Embryonic facial prominence (tissue), 1 donor: Measurements from ENCODE around the gene LRRTM4.

ENCODE experiments used
- DNase-seq: peaks from one replicate; pipeline ENCODE4 v3.0.0-alpha.2; 2016; ENCODE audit errors: extremely low spot score

LRRTM4 gene

DNA sequence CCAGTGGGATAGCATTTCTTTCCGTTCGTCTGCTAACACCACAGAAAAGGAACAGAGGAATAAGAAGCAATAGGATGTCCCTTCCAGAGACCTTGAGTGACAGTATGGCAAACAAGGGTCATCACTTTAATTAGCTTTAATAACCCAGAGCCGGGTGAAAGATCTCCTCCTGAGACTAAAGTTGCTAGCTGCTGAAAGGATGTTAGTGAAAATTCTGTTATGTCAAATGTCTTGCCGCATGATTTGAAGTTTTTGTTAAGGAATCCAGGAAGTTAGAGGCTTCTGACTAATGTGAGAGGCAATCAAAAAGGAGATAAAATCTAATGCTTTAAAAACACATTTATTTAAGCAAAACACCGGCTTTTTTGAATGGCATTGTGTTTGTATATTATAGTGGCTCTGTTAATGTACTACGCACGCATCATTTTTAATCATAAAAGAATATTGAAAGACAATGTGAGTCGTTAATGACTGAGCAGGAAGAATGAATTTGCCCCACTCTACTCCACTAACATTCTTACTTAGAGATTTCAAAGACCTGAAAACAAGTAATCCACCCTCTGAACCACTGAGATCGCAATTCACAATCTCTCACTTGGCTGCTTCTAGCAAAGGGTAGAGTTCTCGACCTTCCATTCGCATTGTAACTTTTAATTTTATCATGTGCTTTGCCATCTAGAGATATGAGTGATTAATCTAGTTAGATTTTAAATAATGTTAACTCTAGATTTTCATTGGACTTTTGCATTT lies 536.6 kb downstream of the LRRTM4 start:
- no peak for DNase-seq

- no peak for DNase-seq
Measured at GRCh38 chr2:76984359-76984758, 537.8 kb downstream of the LRRTM4 start.

GRCh38 chr2:76980067-76980787 lies 541.9 kb downstream of the LRRTM4 start:
- DNase-seq = no peak

DNA sequence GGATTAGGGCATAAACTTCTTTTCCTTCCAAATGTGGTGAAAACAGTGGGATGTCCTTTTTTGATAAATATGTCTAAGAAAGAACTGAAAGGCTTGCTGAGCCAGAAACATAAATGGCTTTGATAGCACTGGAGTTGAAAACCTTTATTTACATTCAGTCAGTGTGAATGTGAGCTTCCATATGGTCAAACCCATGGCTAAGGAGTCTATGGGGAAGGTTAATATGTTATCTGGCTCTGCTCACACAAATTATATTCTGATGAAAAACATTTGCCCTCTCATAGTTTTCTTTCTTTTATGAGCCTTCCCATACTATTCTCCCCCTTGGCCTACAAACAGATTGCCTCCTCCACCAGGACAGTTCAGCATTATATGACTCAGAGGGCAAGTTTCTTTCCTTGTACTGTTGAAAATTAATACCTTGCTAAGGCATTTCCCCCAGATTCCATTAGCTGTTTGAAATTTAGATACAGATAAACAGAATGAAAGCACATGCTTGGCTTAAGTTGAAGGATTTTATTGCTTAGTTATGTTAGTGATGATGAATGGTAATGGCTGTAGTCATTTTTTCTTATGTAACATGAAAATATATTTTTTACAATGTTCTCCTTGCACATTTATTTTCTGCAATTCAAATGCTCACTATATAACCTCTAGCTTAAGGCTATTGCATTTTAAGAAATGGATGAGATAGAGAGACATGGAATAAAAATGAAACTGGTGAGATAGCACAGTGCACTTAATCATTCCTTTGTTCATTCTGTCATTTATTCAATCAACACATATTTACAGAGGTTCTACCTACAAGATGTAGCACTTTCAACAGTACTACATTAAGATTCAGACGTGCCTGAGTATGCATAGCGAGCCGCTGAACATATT lies 544.1 kb downstream of the LRRTM4 start:
- DNase-seq = no peak

DNA sequence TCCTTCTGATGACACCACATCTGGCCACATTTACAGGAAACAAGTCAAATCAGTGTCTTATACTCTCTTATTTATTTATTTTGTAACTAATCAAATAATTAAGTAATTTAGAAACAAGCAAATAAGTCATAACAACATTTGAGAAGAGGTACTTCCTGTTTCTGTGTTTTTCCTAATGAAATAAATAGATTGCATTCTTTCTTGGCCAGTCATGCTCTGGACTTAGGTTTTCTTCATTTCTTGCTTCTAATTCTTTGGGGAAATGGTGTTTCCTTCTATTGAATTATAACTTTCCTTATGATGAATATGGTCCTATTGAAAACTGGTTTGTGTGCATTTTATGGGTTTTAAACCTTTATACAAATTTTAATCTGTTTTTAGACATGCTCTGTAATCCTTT lies 546.4 kb downstream of the LRRTM4 start:
- DNase-seq = no peak

DNA sequence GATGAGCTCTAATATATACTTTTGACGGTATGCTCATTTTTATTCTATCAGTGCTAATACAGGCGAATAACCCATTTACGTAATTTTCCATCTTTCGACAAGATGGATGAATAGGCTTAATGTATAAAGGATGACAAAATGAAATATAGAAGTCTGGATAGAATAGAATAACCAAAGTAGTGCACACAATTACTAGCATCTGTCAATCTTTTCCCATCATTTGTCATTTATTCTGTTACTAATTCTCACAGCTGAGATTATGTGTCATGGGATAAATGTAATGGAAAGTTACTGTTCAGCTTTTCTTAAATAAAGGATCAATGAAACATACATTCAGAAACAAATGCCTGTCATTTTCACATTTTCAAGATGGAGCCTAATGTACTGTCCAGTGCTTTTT lies 548.6 kb downstream of the LRRTM4 start:
- no peak for DNase-seq

GRCh38 chr2:76965772-76966171 lies 556.4 kb downstream of the LRRTM4 start:
- no peak for DNase-seq

GRCh38 chr2:76958749-76959148 lies 563.4 kb downstream of the LRRTM4 start:
- DNase-seq = peak; percentile 27

GRCh38 chr2:76953733-76954347 lies 568.3 kb downstream of the LRRTM4 start:
- DNase-seq = peak; percentile 11

DNA sequence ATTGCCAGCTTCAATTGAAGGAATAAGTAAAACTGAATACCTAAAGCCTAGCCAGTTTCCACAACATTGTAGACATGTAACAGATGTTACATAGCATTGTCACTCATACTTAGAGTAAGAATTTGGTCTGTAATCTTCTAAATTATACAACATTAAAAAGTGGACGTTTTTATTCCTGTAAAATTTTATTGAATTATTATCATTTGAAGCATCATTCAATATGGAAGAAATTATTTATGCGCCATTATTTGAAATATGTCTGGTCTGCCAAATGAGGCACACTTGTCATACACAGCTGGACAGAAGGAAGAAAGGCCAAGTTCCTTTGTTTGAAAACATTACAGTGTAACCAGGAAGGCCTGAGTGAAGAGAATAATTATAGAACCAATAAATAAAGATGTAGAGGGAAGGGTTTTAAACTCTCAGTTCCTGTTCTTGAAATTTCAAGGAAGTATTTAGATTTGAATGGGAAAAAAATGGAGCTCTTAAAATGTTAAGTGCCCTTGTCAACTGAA lies 575.5 kb downstream of the LRRTM4 start:
- DNase-seq = no peak

- no peak for DNase-seq
Measured at GRCh38 chr2:76940559-76940958, 581.6 kb downstream of the LRRTM4 start.

DNA sequence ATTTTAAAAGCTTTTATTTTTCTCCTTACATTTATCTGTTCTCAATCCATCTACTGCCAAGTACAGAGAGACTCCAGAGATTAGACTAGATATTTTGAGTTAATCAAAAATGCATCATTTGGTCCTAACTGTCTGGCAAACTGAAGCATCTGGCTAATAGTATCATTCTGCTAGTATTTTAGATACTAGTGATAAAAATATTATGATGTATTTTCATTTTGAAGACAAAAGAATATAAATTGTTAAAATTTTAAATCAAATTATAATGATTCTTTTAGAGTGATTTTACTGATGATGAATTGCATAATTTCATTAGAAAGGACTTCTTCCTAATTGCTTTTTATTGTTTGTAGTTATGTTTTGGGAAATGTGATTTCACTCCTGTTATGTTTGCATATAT lies 584.0 kb downstream of the LRRTM4 start:
- DNase-seq = no peak

DNA sequence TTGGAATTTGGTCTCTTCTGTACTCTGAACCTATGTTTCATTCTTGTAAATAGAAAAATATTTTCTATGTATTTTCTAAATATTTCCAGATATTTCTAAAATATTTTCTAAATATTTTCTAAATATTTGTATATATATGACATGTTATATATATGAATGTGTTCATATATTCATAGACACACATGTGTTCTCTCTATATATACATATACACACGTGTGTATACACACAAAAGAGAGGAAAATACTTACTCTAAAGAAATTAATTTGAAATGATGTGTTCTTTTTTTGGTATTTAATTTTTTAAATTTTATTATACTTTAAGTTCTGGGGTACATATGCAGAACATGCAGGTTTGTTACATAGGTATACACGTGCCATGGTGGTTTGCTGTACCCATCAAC lies 589.6 kb downstream of the LRRTM4 start:
- DNase-seq = no peak

- DNase-seq = no peak
Measured at GRCh38 chr2:76930056-76930744, 592.0 kb downstream of the LRRTM4 start.

DNA sequence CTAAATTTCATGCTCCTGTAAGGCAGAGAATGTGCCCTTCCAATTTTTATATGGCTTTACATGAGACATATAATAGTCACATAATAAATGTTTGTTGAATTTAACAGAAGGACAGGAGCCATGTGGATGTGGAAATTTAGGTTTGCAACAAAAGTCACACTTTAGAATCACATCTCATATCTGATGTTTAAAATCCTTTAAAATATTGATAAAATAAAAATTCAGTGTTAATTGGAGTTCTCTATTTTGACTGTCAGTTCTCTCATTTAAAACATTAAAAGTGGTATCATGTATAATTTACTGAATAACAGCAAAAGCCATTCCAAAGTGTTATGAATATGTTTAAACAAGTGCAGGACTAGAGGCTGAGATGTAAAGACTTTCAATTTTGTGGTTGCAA lies 594.1 kb downstream of the LRRTM4 start:
- DNase-seq = no peak

- DNase-seq = no peak
Measured at GRCh38 chr2:76921006-76921405, 601.2 kb downstream of the LRRTM4 start.

DNA sequence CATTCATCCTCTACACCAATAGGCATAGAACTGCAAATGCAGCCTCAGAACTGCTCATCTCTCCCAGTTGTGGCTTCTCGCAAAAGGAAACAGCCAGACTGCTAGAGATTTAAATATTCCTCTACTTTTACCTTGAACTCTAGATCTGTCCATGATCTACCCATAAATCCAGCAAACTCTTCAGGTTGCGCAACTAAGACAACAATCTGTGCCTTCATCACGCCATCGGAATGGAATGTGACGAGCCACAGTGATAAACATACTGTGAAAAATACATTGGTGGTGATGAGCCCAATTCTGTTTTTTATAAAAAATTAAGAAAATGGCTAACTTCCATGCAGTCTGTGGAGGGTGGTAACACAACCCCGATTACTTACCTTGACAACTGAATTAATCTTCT lies 626.7 kb downstream of the LRRTM4 start:
- no peak for DNase-seq

DNA sequence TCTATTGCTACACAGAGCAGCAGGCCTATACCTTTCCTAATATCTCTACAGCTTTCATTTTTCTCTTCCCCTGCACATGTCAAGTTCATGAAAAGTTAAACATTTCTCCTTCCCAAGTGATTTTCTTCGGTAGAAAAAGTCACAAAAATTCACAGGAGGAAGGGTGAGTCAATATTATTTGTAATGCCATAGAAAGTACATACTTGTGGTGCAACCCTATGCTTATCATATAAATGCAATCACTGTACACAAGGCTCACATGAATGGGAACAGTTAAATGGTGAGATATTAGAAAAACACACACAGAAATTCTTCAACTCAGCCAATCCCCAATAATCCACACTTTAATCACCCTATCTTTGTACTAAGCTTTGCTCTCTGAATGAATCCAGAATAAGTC lies 651.6 kb downstream of the LRRTM4 start:
- no peak for DNase-seq

DNA sequence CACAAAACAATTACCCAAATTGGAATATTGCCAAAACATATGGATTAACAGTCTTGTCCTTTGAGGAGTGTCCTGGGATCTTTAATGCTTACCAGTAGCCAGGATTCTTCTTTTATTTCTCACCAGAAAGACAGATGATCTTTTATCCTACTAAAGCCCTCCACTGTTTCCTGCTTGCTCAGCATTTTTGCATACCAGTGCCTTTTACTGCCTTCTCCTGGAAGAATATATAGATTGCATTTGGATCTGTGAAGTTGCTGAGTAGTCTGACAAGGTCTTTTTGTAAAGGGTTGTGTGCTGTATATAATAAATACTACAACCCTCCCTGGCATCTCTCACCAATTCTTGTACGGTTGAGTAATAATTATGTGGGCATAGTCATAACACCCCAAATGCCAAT lies 652.2 kb downstream of the LRRTM4 start:
- DNase-seq = no peak

DNA sequence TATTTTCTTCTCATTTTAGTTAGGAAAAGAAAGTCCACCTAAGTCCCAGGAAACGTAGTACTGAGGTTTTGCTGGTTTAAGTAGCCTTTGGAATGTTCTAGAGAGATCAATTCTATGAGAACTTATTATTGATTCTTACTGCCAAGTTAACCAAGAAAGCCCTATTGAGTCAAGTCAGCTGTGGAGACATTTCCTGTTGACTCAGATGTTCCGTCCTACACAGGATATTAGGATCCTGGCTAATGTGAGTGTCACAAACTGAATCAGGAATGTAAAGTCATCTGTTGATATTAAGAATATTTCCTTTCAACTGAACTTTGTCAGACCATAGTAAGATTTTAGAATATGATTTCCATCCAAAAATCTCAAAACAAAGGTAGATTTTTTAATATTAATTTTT lies 654.3 kb downstream of the LRRTM4 start:
- DNase-seq = no peak

DNA sequence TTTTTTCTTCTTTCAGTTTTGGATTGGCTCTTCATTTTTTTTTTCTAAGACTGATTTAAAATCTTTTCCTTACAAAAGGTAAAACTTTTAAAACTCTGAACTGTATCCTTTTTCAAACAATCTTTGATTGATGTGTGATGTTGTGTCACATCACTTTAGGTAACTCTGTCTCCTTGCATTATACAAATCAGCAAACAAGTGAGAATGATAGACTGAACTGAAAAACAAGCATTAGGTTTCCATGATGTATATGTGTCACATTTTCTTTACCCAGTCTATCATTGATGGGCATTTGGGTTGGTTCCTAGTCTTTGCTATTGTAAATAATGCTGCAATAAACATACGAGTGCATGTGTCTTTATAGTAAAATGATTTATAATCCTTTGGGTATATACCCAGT lies 655.7 kb downstream of the LRRTM4 start:
- DNase-seq = no peak
